GM12891 (cell line): ENCODE data around the gene MILR1.
A peak's percentile ranks its signal among the peaks of the same experiment; 100 is the strongest.

Experiments
- POLR2A ChIP-seq: IDR thresholded peaks from 2 replicates; pipeline ENCODE4 v1.6.1; 2011; ENCODE audit warnings: low read depth, low read length, control low read depth
- POLR2AphosphoS5 ChIP-seq: IDR thresholded peaks from 2 replicates; pipeline ENCODE4 v1.6.1; 2011; ENCODE audit warnings: low read depth, low read length, control low read depth

DNA sequence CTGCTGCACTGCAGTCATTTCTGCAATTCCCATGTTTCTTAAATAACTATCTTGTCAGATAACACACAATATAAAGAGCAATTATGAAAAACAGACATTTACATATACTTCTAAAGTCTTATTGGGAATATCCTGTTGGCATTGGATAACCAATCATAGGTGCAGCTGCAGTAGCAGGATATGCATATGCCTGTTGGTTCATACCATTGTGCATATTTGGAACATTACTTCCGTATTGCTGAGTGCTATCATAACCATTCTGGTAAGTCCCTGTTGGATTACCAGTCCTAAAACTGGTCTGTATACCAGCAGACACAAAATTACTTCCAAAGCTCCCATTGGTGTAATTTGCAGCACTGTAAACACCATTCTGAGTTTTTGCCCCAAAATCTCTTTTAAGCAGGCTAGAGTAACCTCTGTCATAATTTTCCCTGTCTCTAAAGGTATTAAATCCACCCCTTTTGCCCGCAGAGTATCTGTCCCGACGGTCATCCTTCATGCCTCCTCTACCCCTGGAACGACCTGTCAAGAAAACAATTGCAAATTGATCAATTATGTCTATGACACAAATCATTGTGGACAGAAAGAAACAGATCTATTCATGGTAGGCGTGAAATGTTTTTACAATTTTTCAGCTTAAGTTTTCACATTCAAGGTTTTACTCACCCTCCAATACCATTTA is 51.0 kb downstream of the MILR1 start:
- TF ChIP-seq POLR2AphosphoS5 (peak; percentile 73; the same call in 1 of the 2 replicates), POLR2A (peak; percentile 82)
